A549 (cell line): ENCODE measurements around the gene CERS4. TPM values are rescaled to one million over a fixed set of nuclear protein-coding genes. Genes with fewer than 3 reads are reported as not detected.
A peak's percentile ranks its signal among the peaks of the same experiment; 100 is the strongest.

Source experiments
- ATAC-seq, 2 experiments: fragments of 200-7000 bp in 1 of 2; fragments of >200 bp in 1 of 2; cut with Nextera tagmentation in 1 of 2; cut with Tn5 transposase in 1 of 2; 3 replicates each; pipeline versions ENCODE4 v1.8.0 to v1.9.1; 2018 to 2020; ENCODE audit warnings: mild to moderate bottlenecking in 1 of 2, moderate library complexity in 1 of 2
- CTCF ChIA-PET: fragments of 300-600 bp; sonication (Branson Sonifier 250); formaldehyde crosslinking; extraction: SDS; loops from one replicate; lab custom pipeline; 2021; ENCODE audit warnings: antibody characterized with exemption, inconsistent platforms; lab: Yijun Ruan, JAX
- POLR2A ChIA-PET: fragments of 350-600 bp; formaldehyde crosslinking; extraction: SDS; loops from one replicate; lab custom pipeline; 2021; ENCODE audit warnings: antibody characterized with exemption, inconsistent platforms; lab: Yijun Ruan, JAX
- DNase-seq, 2 experiments: peaks; one replicate each; pipeline versions ENCODE4 v3.0.0 to v3.0.0-alpha.2; 2011 to 2016; ENCODE audit warnings: low read depth in 1 of 2, low spot score in 1 of 2
- FAIRE-seq: peaks from 2 replicates; lab custom pipeline; 2011; peaks lifted over from hg19 to GRCh38; lab: Jason Lieb, UNC
- H3K27ac ChIP-seq, 2 experiments: fragments of >200 bp; sonication (Bioruptor Twin); formaldehyde crosslinking; 3 replicates each; pipeline ENCODE4 v1.5.1; 2016 to 2017
- H3K4me1 ChIP-seq: fragments of >200 bp; sonication (Bioruptor Twin); formaldehyde crosslinking; 3 replicates; pipeline ENCODE4 v1.6.1; 2016
- H3K4me2 ChIP-seq: fragments of >200 bp; sonication (Bioruptor Twin); formaldehyde crosslinking; 3 replicates; pipeline ENCODE4 v1.6.1; 2016
- H3K4me3 ChIP-seq: fragments of >200 bp; sonication (Bioruptor Twin); formaldehyde crosslinking; 3 replicates; pipeline ENCODE4 v1.5.1; 2016
- H3K9me3 ChIP-seq: fragments of >200 bp; sonication (Bioruptor Twin); formaldehyde crosslinking; 3 replicates; pipeline ENCODE4 v1.6.1; 2016
- CBX2 ChIP-seq: fragments of 200-600 bp; sonication (generic); IDR thresholded peaks from 2 replicates; pipeline ENCODE4 v1.6.1; 2016; ENCODE audit warnings: low read depth, mild to moderate bottlenecking, borderline replicate concordance
- E2F6 ChIP-seq: IDR thresholded peaks from 2 replicates; pipeline ENCODE4 v1.6.1; 2012; ENCODE audit warnings: low read depth, borderline replicate concordance
- FOSB ChIP-seq: fragments of 250-450 bp; sonication (Bioruptor Pico); IDR thresholded peaks from 2 replicates; pipeline ENCODE4 v1.5.0; 2020; ENCODE audit warnings: mild to moderate bottlenecking, moderate library complexity
- FOSL2 ChIP-seq, 2 experiments: fragments of 450-650 bp in 1 of 2; fragments of >200 bp in 1 of 2; sonication (Bioruptor Twin) in 1 of 2; formaldehyde crosslinking; IDR thresholded peaks; 2 replicates each; pipeline versions ENCODE4 v1.5.0 to v1.6.1; 2016 to 2020; ENCODE audit warnings: mild to moderate bottlenecking in 1 of 2, moderate library complexity in 1 of 2
- GATA3 ChIP-seq: IDR thresholded peaks from 2 replicates; pipeline ENCODE4 v1.6.1; 2012; ENCODE audit warnings: borderline replicate concordance
- HDAC2 ChIP-seq: fragments of 200-600 bp; sonication (generic); IDR thresholded peaks from 2 replicates; pipeline ENCODE4 v1.6.1; 2016
- HOXA7 ChIP-seq: fragments of 250-450 bp; sonication (Bioruptor Pico); IDR thresholded peaks from 2 replicates; pipeline ENCODE4 v1.5.0; 2020; ENCODE audit warnings: mild to moderate bottlenecking, moderate library complexity
- HOXB5 ChIP-seq: fragments of 250-450 bp; sonication (Bioruptor Pico); IDR thresholded peaks from 2 replicates; pipeline ENCODE4 v1.5.0; 2020; ENCODE audit warnings: mild to moderate bottlenecking, moderate library complexity
- JUN ChIP-seq, 2 experiments: fragments of >200 bp; sonication (Bioruptor Twin); formaldehyde crosslinking; IDR thresholded peaks; 2 replicates in 1 of 2; 3 replicates in 1 of 2; pipeline ENCODE4 v1.6.1; 2016 to 2017
- JUNB ChIP-seq: fragments of >200 bp; sonication (Bioruptor Twin); formaldehyde crosslinking; IDR thresholded peaks from 2 replicates; pipeline ENCODE4 v1.6.1; 2016
- KDM1A ChIP-seq: fragments of 200-600 bp; sonication (generic); IDR thresholded peaks from 2 replicates; pipeline ENCODE4 v1.6.1; 2016; ENCODE audit warnings: low read depth, mild to moderate bottlenecking
- MAX ChIP-seq: IDR thresholded peaks from 2 replicates; pipeline ENCODE4 v1.6.1; 2012
- MAZ ChIP-seq: fragments of 150-350 bp; IDR thresholded peaks from 2 replicates; pipeline ENCODE4 v1.6.1; 2014; ENCODE audit warnings: antibody characterized with exemption, low read depth, low read length, borderline replicate concordance
- NPAS2 ChIP-seq: fragments of 250-450 bp; sonication (Bioruptor Pico); IDR thresholded peaks from 2 replicates; pipeline ENCODE4 v1.8.0; 2022; ENCODE audit warnings: mild to moderate bottlenecking, moderate library complexity, borderline replicate concordance
- RARB ChIP-seq: fragments of 250-450 bp; sonication (Bioruptor Pico); IDR thresholded peaks from 2 replicates; pipeline ENCODE4 v1.8.0; 2021; ENCODE audit warnings: mild to moderate bottlenecking, moderate library complexity
- RCOR1 ChIP-seq: fragments of 150-350 bp; IDR thresholded peaks from 2 replicates; pipeline ENCODE4 v1.6.1; 2014; ENCODE audit warnings: antibody characterized with exemption, low read length, low read depth
- TFCP2L1 ChIP-seq: fragments of 250-450 bp; sonication (Bioruptor Pico); IDR thresholded peaks from 2 replicates; pipeline ENCODE4 v1.5.0; 2021; ENCODE audit warnings: mild to moderate bottlenecking
- TP53 ChIP-seq: fragments of 250-450 bp; sonication (Bioruptor Pico); IDR thresholded peaks from 2 replicates; pipeline ENCODE4 v1.5.0; 2021; ENCODE audit warnings: mild to moderate bottlenecking, moderate library complexity
- ZC3H11A ChIP-seq: fragments of 450-650 bp; IDR thresholded peaks from 2 replicates; pipeline ENCODE4 v1.6.1; 2014; ENCODE audit warnings: antibody characterized with exemption, mild to moderate bottlenecking
- ZNF302 ChIP-seq: fragments of 250-450 bp; sonication (Bioruptor Pico); IDR thresholded peaks from 2 replicates; pipeline ENCODE4 v1.9.0; 2021; ENCODE audit warnings: inconsistent platforms, mild to moderate bottlenecking, moderate library complexity
- ZSCAN20 ChIP-seq: fragments of 250-450 bp; sonication (Bioruptor Pico); IDR thresholded peaks from 2 replicates; pipeline ENCODE4 v1.8.0; 2022; ENCODE audit warnings: mild to moderate bottlenecking, moderate library complexity
- WGBS: methylation state at CpG from one replicate; pipeline ENCODE4 v1.1.6; 2017; ENCODE audit errors: missing lambda C conversion rate; 5-methylcytosine and 5-hydroxymethylcytosine counted together
- polyA plus RNA-seq, 4 experiments: library from polyadenylated mRNA; depleted of rRNA in 3 of 4; stranded (reverse); fragments of >200 nt; fragmentation: RNase III in 1 of 4; extraction: RNeasy Plus Mini Kit Qiagen cat#74134 plus additional on column Dnase treatment in 1 of 4; gene quantifications; 2 replicates in 3 of 4; 3 replicates in 1 of 4; pipeline ENCODE4 v1.2.3, GENCODE V29; 2011 to 2017
- TF ChIP-seq, protein P1 (sequence below): fragments of >200 bp; sonication (Bioruptor Twin); formaldehyde crosslinking; IDR thresholded peaks from 3 replicates; pipeline ENCODE4 v1.6.1; 2016
- TF ChIP-seq, protein P2 (sequence below): fragments of 250-450 bp; sonication (Bioruptor Pico); IDR thresholded peaks from 2 replicates; pipeline ENCODE4 v1.5.0; 2020; ENCODE audit warnings: low read depth, mild to moderate bottlenecking, moderate library complexity
- TF ChIP-seq, protein P3 (sequence below): fragments of 250-450 bp; sonication (Bioruptor Pico); IDR thresholded peaks from 2 replicates; pipeline ENCODE4 v1.5.0; 2021; ENCODE audit warnings: mild to moderate bottlenecking, moderate library complexity, borderline replicate concordance
- TF ChIP-seq, protein P4 (sequence below): fragments of 450-650 bp; IDR thresholded peaks from 2 replicates; pipeline ENCODE4 v1.6.1; 2014; ENCODE audit warnings: antibody characterized with exemption

Gene CERS4
- polyA plus RNA-seq, 2 of the 4 experiments (the other 2 are of a cell fraction) = 2.1 to 5.0 TPM

DNA sequence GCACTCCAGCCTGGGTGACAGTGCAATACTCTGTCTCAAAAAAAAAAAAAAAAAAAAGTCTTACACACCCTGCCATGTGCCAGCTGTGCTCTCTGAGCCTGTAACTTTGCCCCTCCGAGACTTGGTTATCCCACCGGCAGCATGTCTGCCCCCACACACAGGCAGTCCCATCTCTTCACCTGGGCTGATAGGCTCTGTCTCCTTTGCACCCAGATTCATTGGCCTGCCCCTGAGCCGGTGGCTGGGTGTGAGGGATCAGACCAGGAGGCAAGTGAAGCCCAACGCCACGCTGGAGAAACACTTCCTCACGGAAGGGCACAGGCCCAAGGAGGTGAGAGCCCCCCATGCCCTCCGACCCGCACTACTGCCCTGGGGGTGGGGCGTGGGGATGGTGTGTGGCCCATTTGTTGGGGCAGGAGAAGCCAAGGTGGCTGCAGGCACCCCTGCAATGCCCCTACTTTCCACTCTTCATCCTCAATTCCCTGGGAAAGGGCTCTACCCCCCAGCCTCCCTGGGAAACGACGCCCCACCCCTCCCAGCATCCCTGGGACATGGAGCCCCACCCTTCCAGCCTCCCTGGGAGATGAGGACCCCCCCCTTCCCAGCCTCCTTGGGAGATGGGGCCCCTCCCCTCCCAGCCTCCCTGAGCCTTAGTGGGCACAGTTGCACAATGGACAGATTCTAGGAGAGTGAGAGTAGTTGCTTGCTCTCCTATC, 45.3 kb downstream of the CERS4 start:
- H3K4me3 ChIP-seq = no peak overlapping the region
- CTCF ChIA-PET = interaction anchor here (0.6 to 4.6 kb wide), 7 partner anchors 8 to 309 kb away, joined by 3 to 64 read pairs (median 7); partner anchors contain the start of gene TIMM44
- WGBS = 71% methylated on average over 8 of the region's 11 CpGs
- FAIRE-seq (no peak), DNase-seq (no peak), ATAC-seq (peak in 1 of 2 experiments; percentile 18; a peak in 3 of 6 replicates)
- TF ChIP-seq HOXB5 (CRISPR knock-in tag) = no peak
- no peak for TF ChIP-seq RARB (CRISPR knock-in tag)
- TF ChIP-seq MAZ = no peak
- TF ChIP-seq FOSB (CRISPR knock-in tag) = no peak
- no peak for TF ChIP-seq JUNB
- TF ChIP-seq, protein P1, sequence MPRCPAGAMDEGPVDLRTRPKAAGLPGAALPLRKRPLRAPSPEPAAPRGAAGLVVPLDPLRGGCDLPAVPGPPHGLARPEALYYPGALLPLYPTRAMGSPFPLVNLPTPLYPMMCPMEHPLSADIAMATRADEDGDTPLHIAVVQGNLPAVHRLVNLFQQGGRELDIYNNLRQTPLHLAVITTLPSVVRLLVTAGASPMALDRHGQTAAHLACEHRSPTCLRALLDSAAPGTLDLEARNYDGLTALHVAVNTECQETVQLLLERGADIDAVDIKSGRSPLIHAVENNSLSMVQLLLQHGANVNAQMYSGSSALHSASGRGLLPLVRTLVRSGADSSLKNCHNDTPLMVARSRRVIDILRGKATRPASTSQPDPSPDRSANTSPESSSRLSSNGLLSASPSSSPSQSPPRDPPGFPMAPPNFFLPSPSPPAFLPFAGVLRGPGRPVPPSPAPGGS = no peak
- no peak for TF ChIP-seq GATA3
- no peak for TF ChIP-seq JUN (IDR thresholded peaks at IDR 0.05)
- no peak for TF ChIP-seq FOSL2 (IDR thresholded peaks at IDR 0.05)
- no peak for TF ChIP-seq FOSL2 (CRISPR knock-in tag; IDR thresholded peaks at IDR 0.05)
- TF ChIP-seq TP53 (CRISPR knock-in tag) = no peak
- TF ChIP-seq E2F6 = no peak
- TF ChIP-seq ZNF302 (CRISPR knock-in tag) = no peak
- TF ChIP-seq, protein P2, sequence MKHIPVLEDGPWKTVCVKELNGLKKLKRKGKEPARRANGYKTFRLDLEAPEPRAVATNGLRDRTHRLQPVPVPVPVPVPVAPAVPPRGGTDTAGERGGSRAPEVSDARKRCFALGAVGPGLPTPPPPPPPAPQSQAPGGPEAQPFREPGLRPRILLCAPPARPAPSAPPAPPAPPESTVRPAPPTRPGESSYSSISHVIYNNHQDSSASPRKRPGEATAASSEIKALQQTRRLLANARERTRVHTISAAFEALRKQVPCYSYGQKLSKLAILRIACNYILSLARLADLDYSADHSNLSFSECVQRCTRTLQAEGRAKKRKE (CRISPR knock-in tag) = no peak
- no peak for TF ChIP-seq RCOR1
- TF ChIP-seq, protein P3, sequence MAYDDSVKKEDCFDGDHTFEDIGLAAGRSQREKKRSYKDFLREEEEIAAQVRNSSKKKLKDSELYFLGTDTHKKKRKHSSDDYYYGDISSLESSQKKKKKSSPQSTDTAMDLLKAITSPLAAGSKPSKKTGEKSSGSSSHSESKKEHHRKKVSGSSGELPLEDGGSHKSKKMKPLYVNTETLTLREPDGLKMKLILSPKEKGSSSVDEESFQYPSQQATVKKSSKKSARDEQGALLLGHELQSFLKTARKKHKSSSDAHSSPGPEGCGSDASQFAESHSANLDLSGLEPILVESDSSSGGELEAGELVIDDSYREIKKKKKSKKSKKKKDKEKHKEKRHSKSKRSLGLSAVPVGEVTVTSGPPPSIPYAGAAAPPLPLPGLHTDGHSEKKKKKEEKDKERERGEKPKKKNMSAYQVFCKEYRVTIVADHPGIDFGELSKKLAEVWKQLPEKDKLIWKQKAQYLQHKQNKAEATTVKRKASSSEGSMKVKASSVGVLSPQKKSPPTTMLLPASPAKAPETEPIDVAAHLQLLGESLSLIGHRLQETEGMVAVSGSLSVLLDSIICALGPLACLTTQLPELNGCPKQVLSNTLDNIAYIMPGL (CRISPR knock-in tag) = no peak
- H3K4me2 ChIP-seq = no peak overlapping the region
- POLR2A ChIA-PET = interaction anchor here (0.6 kb wide), 1 partner anchor 14 kb away, joined by 3 read pairs; no protein-coding TSS in a partner anchor
- no peaks in the 10 kb centered on the region for H3K4me1 ChIP-seq
- H3K27ac ChIP-seq = no peak overlapping the region
- no peaks in the 10 kb centered on the region for H3K9me3 ChIP-seq

DNA sequence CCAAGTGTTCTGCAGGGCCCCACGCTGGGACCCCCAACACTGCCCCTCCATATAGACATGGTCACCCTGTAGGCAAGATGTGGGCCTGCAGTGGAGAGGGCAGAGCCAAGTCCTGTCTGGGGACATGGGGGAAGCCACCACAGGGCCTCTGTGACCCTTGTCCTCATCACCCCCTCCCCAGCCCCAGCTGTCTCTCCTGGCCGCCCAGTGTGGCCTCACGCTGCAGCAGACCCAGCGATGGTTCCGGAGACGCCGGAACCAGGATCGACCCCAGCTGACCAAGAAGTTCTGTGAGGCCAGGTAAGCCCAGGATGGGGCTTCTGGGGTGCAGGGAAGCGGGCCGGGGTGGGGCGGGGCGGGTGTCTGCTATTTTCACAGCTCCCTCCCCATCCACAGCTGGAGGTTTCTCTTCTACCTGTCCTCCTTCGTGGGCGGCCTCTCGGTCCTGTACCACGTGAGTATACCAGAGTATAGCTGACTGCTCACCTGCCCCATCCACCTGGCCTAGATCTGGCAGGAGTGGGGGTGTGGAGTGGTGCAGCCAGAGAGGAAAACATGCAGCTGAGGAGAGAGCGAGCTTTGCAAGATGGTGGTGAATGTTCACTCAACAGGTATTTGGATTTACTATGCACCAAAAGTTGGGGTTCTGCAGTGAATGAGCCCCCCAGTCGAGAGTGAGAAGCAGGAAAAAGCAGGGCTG, 46.4 kb downstream of the CERS4 start:
- CTCF ChIA-PET = interaction anchor here (0.9 to 4.5 kb wide), 5 partner anchors 97 to 311 kb away, joined by 3 to 19 read pairs (median 4); partner anchors contain the start of gene TIMM44
- Histone ChIP-seq H3K4me1 (no peaks in the 10 kb centered on the region), H3K9me3 (no peaks in the 10 kb centered on the region), H3K27ac (no peak overlapping the region), H3K4me2 (no peak overlapping the region)
- DNase-seq (no peak), ATAC-seq (no peak), FAIRE-seq (no peak)
- POLR2A ChIA-PET = no interaction called here
- 81% methylated on average over 8 of the region's 18 CpGs for WGBS
- TF ChIP-seq, protein P4, sequence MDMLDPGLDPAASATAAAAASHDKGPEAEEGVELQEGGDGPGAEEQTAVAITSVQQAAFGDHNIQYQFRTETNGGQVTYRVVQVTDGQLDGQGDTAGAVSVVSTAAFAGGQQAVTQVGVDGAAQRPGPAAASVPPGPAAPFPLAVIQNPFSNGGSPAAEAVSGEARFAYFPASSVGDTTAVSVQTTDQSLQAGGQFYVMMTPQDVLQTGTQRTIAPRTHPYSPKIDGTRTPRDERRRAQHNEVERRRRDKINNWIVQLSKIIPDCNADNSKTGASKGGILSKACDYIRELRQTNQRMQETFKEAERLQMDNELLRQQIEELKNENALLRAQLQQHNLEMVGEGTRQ = no peak
- TF ChIP-seq CBX2 (no peak), MAX (no peak), KDM1A (no peak), HDAC2 (no peak), NPAS2 (CRISPR knock-in tag) (no peak), RARB (CRISPR knock-in tag) (no peak), E2F6 (no peak), ZC3H11A (no peak), HOXA7 (no peak), FOSB (CRISPR knock-in tag) (no peak), TFCP2L1 (CRISPR knock-in tag) (no peak), JUN (IDR thresholded peaks at IDR 0.05) (no peak), ZSCAN20 (no peak)
- TF ChIP-seq, protein P2 (CRISPR knock-in tag) = no peak
- TF ChIP-seq, all 56 proteins: peak for 0
- no peak overlapping the region for H3K4me3 ChIP-seq
